Measurements from ENCODE around the gene RBM43. TPM values are rescaled to one million over a fixed set of nuclear protein-coding genes. Genes with fewer than 3 reads are reported as not detected.
"Not testable (repeated sequence)": the region's sequence is repeated elsewhere in the genome, so short reads cannot be mapped to it uniquely, and the experiment has no call there.

Gene RBM43
- 100 to 1,000 TPM in 1 of 12 donors, 10 to 100 TPM in 9, 1 to 10 TPM in 2; 8.6 to 101 (median 11.8) TPM for polyA plus RNA-seq (ENCODE audit: insufficient read length in 12 of 12)
- long read RNA-seq, donor 1, full-length matches to known transcripts: 1 of 7 reads
- long read RNA-seq, donor 1, partial matches to known transcripts: 6 of 7 reads
- long read RNA-seq, donor 1, other reads (novel, unspliced or antisense): 0 of 7 reads
- long read RNA-seq, donor 2, full-length matches to known transcripts: 1 of 1 reads
- long read RNA-seq, donor 2, partial matches to known transcripts: 0 of 1 reads
- long read RNA-seq, donor 2, other reads (novel, unspliced or antisense): 0 of 1 reads
- long read RNA-seq, donor 3: 0 reads
- long read RNA-seq, donor 4, full-length matches to known transcripts: 2 of 2 reads
- long read RNA-seq, donor 4, partial matches to known transcripts: 0 of 2 reads
- long read RNA-seq, donor 4, other reads (novel, unspliced or antisense): 0 of 2 reads
- long read RNA-seq, donor 5, full-length matches to known transcripts: 2 of 2 reads
- long read RNA-seq, donor 5, partial matches to known transcripts: 0 of 2 reads
- long read RNA-seq, donor 5, other reads (novel, unspliced or antisense): 0 of 2 reads
- long read RNA-seq, donor 6, full-length matches to known transcripts: 1 of 1 reads
- long read RNA-seq, donor 6, partial matches to known transcripts: 0 of 1 reads
- long read RNA-seq, donor 6, other reads (novel, unspliced or antisense): 0 of 1 reads
- long read RNA-seq, donor 7, full-length matches to known transcripts: 3 of 3 reads
- long read RNA-seq, donor 7, partial matches to known transcripts: 0 of 3 reads
- long read RNA-seq, donor 7, other reads (novel, unspliced or antisense): 0 of 3 reads
- long read RNA-seq, donor 8, full-length matches to known transcripts: 3 of 3 reads
- long read RNA-seq, donor 8, partial matches to known transcripts: 0 of 3 reads
- long read RNA-seq, donor 8, other reads (novel, unspliced or antisense): 0 of 3 reads
- long read RNA-seq, donor 9, full-length matches to known transcripts: 2 of 2 reads
- long read RNA-seq, donor 9, partial matches to known transcripts: 0 of 2 reads
- long read RNA-seq, donor 9, other reads (novel, unspliced or antisense): 0 of 2 reads
- long read RNA-seq, donor 10, full-length matches to known transcripts: 5 of 5 reads
- long read RNA-seq, donor 10, partial matches to known transcripts: 0 of 5 reads
- long read RNA-seq, donor 10, other reads (novel, unspliced or antisense): 0 of 5 reads
- long read RNA-seq, donor 11, full-length matches to known transcripts: 1 of 1 reads
- long read RNA-seq, donor 11, partial matches to known transcripts: 0 of 1 reads
- long read RNA-seq, donor 11, other reads (novel, unspliced or antisense): 0 of 1 reads

DNA sequence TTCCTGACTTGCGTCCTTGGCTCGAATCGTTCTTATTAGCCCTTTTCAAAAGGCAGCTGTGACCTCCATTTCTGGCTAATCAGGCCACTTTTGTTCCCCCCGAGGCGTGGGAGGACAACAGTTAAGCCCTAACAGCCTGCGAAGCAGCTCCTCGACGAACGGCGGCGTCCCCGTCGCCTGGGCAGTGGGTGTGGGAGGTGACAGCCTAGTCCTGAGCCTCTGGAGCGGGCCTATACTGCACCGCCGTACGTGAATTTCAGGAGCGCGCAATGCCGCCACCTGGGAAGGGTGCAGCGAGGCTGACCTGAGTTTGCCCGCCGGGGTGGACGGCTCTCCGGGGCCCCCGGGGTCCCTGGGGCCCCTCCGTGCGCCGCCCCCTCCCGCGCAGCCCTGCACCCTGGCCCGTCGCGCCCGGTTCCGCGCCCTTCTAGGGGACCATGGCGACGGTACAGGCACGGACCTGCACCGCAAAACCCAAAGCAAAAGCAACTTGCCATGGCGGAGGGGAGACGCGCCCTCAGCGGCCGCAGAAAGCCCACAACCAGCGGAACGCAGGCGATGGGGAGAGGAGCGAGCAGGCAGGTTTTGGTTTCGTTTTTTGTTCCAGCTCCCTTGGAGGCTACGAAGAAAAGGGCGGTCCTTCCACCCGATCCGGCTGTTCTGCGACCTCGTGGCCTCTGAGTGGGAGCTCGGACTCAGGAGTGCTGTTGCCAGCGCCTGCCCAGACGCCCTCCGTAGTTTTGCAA, at the start of gene RBM43:
TSS of gene RBM43 (minus strand) at position 633 of the 746 bp plus-strand sequence. CDS start at position 497, 136 bp downstream.
- peak; percentile 91 for DNase-seq

DNA sequence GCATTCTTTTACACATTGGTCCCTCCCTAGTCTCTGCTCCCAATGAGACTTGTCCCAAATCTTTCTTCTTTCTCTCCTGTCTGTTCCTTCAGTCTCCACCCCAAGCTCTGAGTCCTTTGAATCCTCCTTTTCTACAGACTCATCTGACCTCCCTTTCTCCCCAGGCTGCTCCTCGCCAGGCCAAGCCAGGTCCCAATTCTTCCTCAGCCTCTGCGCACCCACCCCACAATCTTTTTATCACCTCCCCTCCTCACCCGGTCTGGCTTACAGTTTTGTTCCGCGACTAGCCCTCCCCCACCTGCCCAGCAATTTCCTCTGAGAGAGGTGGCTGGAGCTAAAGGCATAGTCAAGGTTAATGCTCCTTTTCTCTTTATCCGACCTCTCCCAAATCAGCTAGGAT, 48.6 kb upstream of the RBM43 start:
- DNase-seq: not testable (repeated sequence)

DNA sequence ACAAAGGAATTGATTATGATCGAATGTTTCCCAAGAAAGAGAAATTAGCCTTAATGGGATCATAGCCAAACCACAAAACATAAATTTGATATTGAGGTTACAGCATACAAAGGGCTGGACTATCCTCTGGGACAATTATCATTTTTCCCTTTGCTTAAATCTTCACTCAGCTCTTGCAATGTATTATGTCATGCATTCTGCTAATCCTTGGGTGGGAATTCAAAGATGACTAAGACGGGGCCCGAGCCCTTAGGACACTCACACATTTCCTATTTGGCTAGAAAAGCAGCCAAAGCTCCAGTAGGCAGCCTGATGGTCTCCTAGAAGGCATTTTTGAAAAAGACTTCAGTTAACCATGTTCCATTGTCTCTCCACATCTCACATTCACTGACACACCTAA, 45.0 kb upstream of the RBM43 start:
- DNase-seq: no peak

DNA sequence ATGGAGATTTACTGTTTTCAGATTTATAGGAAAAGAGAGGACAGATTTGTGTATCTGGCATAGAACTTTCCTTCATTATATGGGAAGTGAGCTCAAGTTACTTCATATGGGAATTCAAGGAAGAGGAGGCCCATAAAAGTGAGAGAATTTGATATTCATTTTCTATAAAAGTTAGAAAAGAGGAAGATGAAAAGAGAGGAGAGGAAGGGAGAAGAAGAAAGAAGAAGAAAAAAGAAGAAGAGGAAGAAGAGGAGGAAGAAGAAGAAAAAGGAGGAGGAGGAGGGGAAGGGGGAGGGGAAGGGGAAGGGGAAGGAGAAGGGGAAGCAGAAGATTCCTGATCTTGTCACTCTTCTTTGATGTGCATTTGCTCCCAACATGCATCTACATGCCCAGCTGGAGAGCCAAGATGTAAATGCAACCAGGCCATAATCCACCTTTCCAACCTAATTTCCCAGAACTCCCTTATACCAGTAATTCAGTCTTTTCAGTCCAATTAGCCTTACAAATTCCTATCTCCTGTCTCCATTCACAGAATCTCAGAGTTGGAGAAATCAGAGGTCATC, 43.5 kb upstream of the RBM43 start:
- no peak for DNase-seq

DNA sequence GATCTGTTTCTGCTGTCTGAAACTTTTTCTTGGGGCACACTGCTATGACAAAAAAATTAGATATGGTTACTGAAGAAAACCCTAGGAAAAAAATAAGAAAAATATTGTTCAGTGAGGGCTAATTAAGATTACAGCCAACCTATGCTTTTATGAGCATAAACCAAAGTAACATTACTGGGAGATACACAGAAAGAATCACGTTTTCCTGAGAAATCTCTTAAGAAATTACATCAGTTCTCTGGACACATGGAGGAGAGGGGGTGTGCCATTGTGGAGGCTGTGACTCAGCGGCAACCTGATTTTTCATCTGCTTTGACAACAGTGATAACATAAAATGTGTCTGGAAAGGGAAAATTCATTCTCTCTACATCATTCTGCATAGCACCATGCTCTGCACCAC, 41.2 kb upstream of the RBM43 start:
- DNase-seq: no peak

DNA sequence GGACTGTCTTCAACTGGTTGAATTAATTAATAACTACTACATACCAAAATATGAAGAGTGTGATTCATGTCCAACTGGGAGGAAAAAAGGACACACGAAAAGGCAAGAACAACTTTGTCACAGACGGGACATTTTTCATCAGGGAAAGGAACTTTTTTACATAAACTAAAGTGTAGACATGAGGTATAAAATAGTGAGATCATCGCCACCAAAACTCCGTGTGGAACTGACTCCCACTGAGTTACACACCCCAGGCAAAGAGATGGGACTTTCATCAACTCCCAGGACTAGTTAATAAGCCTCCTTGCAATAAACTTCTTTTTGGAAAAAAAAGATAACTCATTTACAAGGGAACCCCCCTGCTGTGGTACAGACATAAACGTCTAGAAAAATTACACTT, 40.7 kb upstream of the RBM43 start:
- no peak for DNase-seq

DNA sequence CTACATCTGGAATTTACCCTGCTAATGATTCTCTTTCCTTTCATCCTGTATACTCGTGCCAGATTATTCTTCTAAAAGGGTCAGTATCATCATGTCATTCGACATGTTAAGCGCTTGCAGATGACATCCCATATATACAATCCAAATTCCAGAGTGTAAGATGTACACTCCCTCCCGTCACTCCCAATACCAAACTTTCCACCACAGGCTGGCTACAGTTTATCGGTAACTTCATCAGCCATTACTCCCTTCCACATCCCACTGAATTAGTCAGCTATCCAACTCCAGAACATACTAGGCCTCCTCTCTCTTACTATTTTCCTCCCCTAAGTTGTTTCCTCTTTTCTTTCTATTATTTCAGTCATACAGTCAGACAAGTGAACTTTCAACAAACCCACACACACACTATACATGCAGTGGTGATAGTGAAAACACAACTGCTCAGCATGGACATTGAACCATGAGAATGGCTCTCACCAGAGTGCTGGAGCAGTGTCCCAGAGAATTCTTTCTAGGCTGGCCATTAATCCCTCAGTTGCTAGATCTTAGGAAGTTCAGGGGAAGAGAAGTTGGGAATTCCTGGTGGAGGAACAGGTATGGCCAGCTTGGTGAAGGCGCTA, 38.4 kb upstream of the RBM43 start:
- DNase-seq: no peak

DNA sequence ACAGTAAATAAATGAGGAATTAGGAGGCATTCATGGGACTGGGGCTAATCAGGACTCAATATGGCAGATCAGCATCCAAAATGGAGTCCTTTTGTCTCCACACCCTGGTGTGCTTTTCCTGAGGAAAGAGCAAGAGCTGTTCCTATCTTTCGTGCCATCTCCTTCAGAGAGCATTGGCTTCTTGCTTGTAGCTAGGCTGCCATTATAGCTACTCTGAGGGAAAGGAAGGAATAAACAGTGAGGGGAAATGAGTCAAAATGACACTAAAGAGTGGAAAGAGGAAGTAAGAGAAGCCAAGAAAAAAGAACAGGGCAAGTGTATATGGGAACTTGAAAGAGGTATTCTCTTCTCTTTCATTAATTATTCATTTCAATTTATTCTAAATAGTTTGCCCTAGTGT, 36.2 kb upstream of the RBM43 start:
- no peak for DNase-seq

DNA sequence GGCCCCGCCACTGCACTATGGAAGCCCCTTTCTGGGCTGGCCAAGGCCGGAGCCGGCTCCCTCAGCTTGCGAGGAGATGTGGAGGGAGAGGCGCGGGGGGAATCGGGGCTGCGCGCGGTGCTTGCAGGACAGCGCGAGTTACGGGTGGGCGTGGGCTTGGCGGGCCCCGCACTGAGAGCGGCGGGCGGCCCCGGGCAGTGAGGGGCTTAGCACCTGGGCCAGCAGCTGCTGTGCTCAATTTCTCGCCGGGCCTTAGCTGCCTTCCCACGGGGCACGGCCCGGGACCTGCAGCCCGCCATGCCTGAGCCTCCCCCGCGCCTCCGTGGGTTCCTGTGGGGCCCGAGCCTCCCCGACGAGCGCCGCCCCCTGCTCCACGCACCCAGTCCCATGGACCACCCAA, 34.3 kb upstream of the RBM43 start:
- not testable (repeated sequence) for DNase-seq

DNA sequence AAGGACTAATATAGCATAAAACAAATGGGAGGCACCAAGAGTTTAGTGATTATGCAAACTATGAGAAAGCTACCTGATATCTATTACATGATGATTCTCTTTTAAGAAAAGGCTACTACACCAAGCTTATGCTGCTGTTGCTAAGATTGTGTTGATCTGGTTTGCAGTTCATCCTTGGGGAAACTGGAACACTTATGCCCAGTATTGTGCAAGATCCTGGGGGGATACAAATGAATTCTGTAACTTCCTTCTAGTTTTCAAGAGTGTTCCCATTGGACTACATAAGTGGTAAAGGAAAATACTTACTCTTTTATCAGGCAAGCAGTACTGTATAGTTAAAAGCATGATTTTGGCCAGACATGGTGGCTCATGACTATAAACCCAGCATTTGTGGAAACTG, 30.9 kb upstream of the RBM43 start:
- DNase-seq: no peak

DNA sequence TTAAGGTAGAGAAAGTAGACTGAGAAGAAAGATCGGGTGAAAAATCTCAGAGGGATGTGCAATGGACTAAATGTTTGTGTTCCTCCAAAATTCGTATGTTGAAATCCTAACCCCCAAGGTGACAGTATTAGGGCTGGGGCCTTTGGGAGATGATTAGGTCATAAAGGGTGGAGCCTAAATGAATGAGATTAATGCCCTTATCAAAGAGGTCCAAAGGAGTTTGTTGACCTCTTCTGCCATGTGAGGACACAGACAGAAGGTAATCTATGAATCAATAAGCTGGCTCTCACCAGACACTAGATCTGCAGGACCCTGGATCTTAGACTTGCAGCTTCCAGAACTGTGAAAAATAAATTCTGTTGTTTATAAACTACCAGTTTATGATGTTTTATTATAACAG, 30.5 kb upstream of the RBM43 start:
- DNase-seq: no peak

DNA sequence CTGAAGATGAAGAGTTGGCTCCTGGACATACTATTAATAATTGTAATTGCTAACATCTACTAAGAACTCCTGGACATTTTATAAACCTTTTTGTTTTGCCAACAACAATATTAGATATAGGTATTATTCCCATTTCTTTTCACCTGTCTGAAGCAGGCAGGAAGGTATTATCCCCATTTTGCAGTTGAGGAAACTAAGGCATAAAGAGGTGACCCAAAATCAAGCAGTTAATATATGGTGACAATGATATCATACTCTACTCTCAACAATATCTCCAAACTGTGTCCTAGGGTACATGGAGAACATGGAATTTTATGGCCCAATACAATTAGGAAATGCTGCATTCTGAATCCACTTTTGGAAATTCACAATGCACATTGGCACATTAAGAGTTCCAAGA, 29.6 kb upstream of the RBM43 start:
- DNase-seq: no peak

DNA sequence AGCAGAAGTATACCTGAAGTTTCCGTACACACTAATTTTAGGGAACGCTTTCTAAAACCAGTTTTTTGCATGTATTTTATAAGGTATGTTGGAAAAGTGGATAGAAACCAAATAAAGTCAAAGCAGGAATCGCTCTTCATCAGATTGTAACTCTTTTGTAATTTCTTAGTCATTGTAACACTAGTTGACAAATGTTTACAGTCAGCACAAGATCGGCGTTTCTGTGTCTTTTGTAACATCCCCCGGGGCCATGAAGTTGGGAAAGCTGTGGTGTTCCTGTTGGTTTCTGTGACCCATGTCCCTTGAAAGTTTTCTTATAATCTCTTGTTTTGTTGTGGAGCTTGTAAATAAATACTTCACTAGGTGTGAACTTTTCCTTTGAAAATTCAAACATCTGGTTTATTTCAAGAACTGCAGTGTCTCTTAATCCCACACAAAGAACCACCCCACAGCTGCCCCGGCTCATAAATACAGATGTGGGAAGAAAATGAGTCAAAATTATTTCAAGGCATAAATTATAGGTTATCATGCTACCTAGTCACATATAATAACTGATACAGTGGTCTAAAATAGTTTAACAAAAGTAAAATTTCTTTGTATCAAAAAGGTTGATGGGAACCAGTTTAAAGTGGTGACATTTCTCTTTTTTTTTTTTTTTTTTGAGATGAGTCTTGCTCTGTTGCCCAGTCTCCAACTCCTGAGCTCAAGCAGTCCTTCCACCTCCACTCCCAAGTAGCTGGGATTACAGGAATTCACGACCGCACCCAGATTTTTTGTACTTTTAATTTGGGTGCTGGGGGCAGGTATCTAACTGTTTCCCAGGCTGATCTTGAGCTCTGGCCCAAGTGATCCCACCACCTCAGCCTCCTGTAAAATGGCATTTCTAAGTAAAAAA, 28.6 kb upstream of the RBM43 start:
- peak; percentile 69 for DNase-seq

DNA sequence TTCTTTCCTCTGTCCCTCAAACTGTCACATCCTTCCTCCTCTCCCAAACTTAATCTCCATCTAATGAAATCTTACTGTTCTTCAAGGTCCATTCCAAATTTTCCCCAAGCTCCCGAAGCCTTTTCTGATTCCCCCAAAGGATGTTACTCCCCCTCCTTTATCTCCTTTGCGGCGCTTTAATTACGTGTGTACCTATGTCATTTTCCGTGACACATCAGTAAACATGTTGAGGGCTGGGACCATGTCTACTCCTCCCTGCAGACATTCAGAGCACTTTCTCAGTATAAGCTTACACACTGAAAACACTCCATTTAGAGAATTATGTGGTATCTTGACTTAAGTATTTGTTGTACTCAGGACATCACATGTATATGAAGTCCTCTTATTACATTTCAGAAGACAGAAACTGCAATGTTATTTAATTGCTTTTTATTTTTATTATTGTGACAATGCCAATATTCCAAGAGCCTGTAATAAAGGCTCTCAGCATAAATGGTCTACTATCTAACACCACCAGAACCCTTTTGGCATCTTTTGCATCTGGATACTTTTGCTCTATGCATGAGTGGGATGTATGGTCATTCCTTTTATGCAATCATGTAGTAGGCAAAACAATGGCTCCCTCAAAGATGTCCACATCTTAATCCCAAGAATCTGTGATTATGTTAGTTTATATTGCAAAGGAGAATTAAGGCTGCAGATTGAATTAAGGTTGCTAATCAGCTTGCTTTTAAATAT, 26.0 kb upstream of the RBM43 start:
- no peak for DNase-seq

DNA sequence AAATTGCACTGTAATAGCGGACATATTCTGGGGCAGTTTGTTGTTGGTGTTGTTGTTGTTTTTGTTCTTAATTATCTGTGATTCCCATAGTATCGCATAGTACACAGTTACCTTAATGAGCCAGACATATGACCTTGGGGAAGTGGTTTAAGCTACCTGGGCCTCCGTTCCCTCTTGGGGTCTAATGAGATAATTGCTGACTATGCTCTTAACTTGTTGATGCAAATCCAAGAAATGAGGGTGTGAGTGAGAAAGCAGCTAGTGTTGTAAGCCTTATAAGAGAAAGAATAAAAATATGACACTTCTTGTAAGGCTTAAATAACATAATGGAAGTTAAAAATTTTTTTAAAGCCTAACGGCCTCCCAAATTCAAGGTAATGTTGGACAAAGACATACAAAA, 20.7 kb upstream of the RBM43 start:
- DNase-seq: no peak

DNA sequence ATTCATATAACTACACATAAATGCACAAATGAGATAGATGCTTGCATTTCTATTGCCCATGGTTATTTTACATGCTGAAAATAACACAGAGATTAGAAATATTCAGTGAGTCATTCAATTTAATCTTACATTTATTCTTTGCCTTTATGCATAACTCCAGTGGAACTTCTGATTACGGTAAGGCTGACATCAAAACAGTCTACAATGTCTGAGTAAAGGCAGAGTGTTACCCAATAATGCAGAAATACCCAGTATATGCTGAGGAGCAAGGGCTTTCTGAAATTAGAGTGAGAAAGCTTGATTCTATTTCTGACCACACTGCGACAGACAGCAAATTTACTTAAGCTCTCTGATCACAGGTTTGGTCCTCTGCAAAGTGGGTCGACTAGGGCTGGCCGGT, 18.6 kb upstream of the RBM43 start:
- DNase-seq: no peak

DNA sequence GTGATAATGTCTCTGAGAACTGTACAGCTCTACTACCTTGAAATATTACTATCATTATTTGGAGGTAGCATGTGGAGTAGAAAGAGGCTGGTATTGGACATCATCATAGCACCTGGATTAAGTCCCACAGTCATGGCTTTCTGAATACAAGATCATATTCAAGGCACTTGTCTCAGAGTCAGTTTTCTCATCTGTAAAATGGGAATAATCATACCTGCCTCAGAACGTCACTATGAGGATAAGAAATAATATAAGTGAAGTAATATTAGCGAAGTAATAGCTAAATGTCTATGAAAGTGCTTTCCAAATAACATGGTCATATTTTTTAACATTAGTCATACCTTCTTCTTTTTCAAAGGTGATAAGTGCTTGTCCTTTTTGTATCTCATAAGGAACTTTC, 16.8 kb upstream of the RBM43 start:
- no peak for DNase-seq

DNA sequence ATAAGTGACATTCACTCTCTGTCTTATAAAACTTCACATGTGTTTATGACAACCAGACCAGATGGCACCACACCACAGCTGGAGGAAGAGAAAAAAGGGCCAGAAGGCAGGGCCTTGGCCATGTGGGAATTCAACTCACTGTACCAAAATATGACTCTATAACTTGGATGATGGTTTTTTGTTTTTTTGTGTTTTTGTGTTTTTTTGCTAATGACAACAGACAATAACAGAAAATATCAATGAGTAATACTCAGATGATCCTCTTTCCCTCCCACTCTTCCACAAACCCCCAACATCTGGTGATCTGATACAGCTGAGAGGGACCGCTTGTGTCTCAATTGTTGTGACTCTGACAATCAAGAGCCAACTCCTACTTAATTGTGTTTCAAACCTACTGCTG, 15.4 kb upstream of the RBM43 start:
- DNase-seq: no peak

DNA sequence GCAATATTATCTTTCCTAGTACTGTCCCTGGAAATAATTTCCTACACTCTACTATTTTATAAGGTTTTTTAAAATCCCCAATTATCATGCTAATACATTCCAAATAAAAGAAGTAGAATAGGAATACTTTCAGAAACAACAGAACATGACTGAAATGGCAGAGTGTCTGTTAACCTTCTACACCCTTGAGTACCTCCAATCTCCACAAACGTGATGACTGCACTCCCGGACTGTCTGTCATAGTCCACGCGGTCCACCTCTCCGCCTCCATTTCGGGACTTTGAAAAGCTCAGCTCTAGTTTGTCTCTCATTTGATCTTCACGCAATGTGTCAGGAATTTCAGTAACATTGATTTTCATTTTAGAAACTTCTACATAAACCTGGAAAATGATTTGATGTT, 13.6 kb upstream of the RBM43 start:
- no peak for DNase-seq
